Measurements from ENCODE around the gene RIT1. TPM values are rescaled to one million over a fixed set of nuclear protein-coding genes. Genes with fewer than 3 reads are reported as not detected.

Gene RIT1
- total RNA-seq, 1 experiment from 2014 or later = 26.4 TPM

- H2BK15ac ChIP-seq (ENCODE audit: low read depth, low read length) = no peak overlapping the region
- no peak overlapping the region for H2BK12ac ChIP-seq (ENCODE audit: insufficient read length, low read depth, low read length)
- H3T11ph ChIP-seq (ENCODE audit: low read length) = no peak overlapping the region
- peaks cover 48 to 80% (median 76%) of the 10 kb centered on the region in 3 experiments for H3K36me3 Mint-ChIP-seq (ENCODE audit: insufficient read depth in 1 of 3, low read depth in 3 of 3)
- no peak overlapping the region for H3K23ac ChIP-seq (ENCODE audit: insufficient read length, low read depth, low read length)
- H3K27me3 ChIP-seq (ENCODE audit: insufficient read depth, low read length) = no peaks in the 10 kb centered on the region
- H3K18ac ChIP-seq (ENCODE audit: insufficient read length, low read depth, low read length) = no peak overlapping the region
- DNase-seq = no peak
- no peak overlapping the region for H3K56ac ChIP-seq (ENCODE audit: insufficient read length, low read depth, low read length)
- no peak overlapping the region for H3K9ac ChIP-seq (ENCODE audit: extremely low read depth, insufficient read length, low read length)
- peaks cover 12% of the 10 kb centered on the region for H3K79me1 ChIP-seq (ENCODE audit: insufficient read depth, low read depth, low read length, poor library complexity, severe bottlenecking)
- no peak overlapping the region for H2AFZ ChIP-seq (ENCODE audit: low read length)
- no peak overlapping the region for H2BK5ac ChIP-seq (ENCODE audit: insufficient read length, low read length)
- H4K20me1 ChIP-seq (ENCODE audit: control insufficient read depth, insufficient read depth, insufficient read length) = no peaks in the 10 kb centered on the region
- H3K79me2 ChIP-seq (ENCODE audit: insufficient read depth, low read length) = peaks cover 14% of the 10 kb centered on the region; the same call in 1 of the 2 replicates
- no peaks in the 10 kb centered on the region for H3K9me3 ChIP-seq (ENCODE audit: control insufficient read depth, low read depth, low read length)
- H4K8ac ChIP-seq (replicated peaks; ENCODE audit: insufficient read length, low read depth, low read length) = no peak overlapping the region
- H3K27ac Mint-ChIP-seq = no peak overlapping the region
- no peak overlapping the region for H3K14ac ChIP-seq (ENCODE audit: insufficient read depth, low read length)
- peaks cover 6 to 7% of the 10 kb centered on the region in 2 experiments for H3K4me1 Mint-ChIP-seq
- no peak overlapping the region for H3K27ac ChIP-seq (ENCODE audit: insufficient read length, low read depth, low read length)
- H3K9me3 Mint-ChIP-seq = no peaks in the 10 kb centered on the region
- H3K4me2 ChIP-seq (ENCODE audit: insufficient read depth, insufficient read length, low read length) = no peak overlapping the region
- H2BK120ac ChIP-seq (ENCODE audit: low read depth, low read length, poor library complexity, severe bottlenecking) = no peak overlapping the region
- H3K4ac ChIP-seq (ENCODE audit: low read depth, low read length) = no peak overlapping the region
- no peak for TF ChIP-seq CTCF (conservative IDR thresholded peaks at IDR 0.05)
- no peak overlapping the region for H2BK20ac ChIP-seq (ENCODE audit: low read depth, low read length, poor library complexity, severe bottlenecking)
- no peak overlapping the region for H4K5ac ChIP-seq (ENCODE audit: insufficient read length, low read depth, low read length)
- H3K23me2 ChIP-seq (ENCODE audit: insufficient read length, low read depth, low read length, poor library complexity, severe bottlenecking) = no peaks in the 10 kb centered on the region
- no peaks in the 10 kb centered on the region for H3K27me3 Mint-ChIP-seq (ENCODE audit: low read depth)
- no CpG with 5 or more reads among the region's 3 CpGs for WGBS (ENCODE audit: extremely low coverage, insufficient read length, low lambda C conversion rate)
- H3K4me3 Mint-ChIP-seq = no peak overlapping the region
- H4K91ac ChIP-seq (ENCODE audit: insufficient read length, low read depth, low read length) = no peak overlapping the region
- no peak overlapping the region for H2AK5ac ChIP-seq (ENCODE audit: insufficient read length, low read length)
- no peaks in the 10 kb centered on the region for H3K4me1 ChIP-seq (ENCODE audit: insufficient read depth, low read length)
Measured at GRCh38 chr1:155850345-155850744, 60.8 kb downstream of the RIT1 start.
